Ishikawa (cell line): Measurements from ENCODE around the gene CNOT6.

ENCODE experiments used
- CEBPB ChIP-seq: IDR thresholded peaks from 2 replicates; pipeline ENCODE4 v1.6.1; 2012
- CREB1 ChIP-seq: IDR thresholded peaks from 2 replicates; pipeline ENCODE4 v1.6.1; 2012; ENCODE audit warnings: low read depth
- EGR1 ChIP-seq: IDR thresholded peaks from 2 replicates; pipeline ENCODE4 v1.6.1; 2012
- EP300 ChIP-seq: IDR thresholded peaks from 2 replicates; pipeline ENCODE4 v1.6.1; 2012; ENCODE audit warnings: borderline replicate concordance
- MAX ChIP-seq: IDR thresholded peaks from 2 replicates; pipeline ENCODE4 v1.6.1; 2012
- REST ChIP-seq: IDR thresholded peaks from 2 replicates; pipeline ENCODE4 v1.6.1; 2012; ENCODE audit warnings: low read depth, mild to moderate bottlenecking
- TAF1 ChIP-seq: IDR thresholded peaks from 2 replicates; pipeline ENCODE4 v1.6.1; 2012; ENCODE audit warnings: low read depth, mild to moderate bottlenecking
- TEAD4 ChIP-seq: IDR thresholded peaks from 2 replicates; pipeline ENCODE4 v1.6.1; 2012
- USF1 ChIP-seq: IDR thresholded peaks from 2 replicates; pipeline ENCODE4 v1.6.1; 2012
- YY1 ChIP-seq: IDR thresholded peaks from 2 replicates; pipeline ENCODE4 v1.6.1; 2012; ENCODE audit warnings: low read depth
- ZBTB7A ChIP-seq: IDR thresholded peaks from 2 replicates; pipeline ENCODE4 v1.6.1; 2012; ENCODE audit warnings: low read depth

- TF ChIP-seq YY1 (no peak), REST (no peak), ZBTB7A (no peak), CREB1 (no peak), EGR1 (no peak), TAF1 (no peak), MAX (no peak), CEBPB (no peak), EP300 (no peak), USF1 (no peak), TEAD4 (no peak)
Observed at GRCh38 chr5:180624587-180624986, 130.4 kb downstream of the CNOT6 start.
